GM12875 (cell line): ENCODE results near the gene ZMYM5.
"Not testable (repeated sequence)": the region's sequence is repeated elsewhere in the genome, so short reads cannot be mapped to it uniquely, and the experiment has no call there.

ENCODE experiments used
- H3K4me3 ChIP-seq: one replicate; pipeline ENCODE4 v1.5.1; 2011; ENCODE audit warnings: low read depth, low read length, control low read depth
- TF ChIP-seq, protein P1 (sequence below): IDR thresholded peaks from 2 replicates; pipeline ENCODE4 v1.5.1; 2011; ENCODE audit warnings: low read depth, mild to moderate bottlenecking, control low read depth, inconsistent platforms, low read length, moderate library complexity, borderline replicate concordance; ENCODE audit not compliant: insufficient read depth

ZMYM5 gene

DNA sequence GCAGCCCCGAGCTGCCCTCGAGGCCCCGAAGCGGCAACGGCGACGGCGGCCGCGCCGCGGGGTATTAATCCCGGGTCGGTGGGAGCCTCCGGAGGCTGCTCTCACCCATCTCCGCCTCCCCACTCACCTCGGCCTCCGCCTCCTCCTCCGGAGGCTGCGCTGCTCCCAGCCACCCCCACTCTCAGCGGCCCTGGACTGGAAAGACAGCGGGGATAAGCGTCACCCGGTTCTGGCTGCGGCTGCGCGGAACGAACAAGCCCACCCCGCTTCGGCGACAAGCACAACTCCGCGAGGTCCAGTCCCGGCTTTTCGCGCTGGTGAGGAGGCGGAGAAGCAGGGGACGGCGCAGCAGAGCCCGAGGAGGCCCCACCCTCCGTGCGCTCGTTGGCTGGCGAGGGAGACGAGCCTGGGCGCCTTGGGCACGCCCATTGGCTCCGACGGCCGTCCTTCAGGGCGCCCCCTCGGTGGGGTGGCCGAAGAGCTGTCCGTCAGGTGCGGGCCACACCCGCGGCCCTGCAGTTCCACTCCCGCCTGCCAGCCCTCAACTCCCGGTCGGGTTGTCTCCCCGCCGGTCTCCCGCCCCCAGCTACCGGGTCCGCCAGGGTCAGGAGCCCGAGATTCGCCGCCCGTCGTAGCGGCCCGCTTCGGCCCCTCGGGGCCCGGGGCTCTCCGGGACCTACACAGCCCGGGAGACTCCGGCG, at the start of gene ZMYM5:
Gene ZMYM5, minus strand, starts transcription at position 327 of the 701 bp plus-strand sequence. CDS start 11,469 bp downstream, outside the sequence.
- TF ChIP-seq, protein P1, sequence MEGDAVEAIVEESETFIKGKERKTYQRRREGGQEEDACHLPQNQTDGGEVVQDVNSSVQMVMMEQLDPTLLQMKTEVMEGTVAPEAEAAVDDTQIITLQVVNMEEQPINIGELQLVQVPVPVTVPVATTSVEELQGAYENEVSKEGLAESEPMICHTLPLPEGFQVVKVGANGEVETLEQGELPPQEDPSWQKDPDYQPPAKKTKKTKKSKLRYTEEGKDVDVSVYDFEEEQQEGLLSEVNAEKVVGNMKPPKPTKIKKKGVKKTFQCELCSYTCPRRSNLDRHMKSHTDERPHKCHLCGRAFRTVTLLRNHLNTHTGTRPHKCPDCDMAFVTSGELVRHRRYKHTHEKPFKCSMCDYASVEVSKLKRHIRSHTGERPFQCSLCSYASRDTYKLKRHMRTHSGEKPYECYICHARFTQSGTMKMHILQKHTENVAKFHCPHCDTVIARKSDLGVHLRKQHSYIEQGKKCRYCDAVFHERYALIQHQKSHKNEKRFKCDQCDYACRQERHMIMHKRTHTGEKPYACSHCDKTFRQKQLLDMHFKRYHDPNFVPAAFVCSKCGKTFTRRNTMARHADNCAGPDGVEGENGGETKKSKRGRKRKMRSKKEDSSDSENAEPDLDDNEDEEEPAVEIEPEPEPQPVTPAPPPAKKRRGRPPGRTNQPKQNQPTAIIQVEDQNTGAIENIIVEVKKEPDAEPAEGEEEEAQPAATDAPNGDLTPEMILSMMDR: no peak
- H3K4me3 ChIP-seq: peak within 1 kb of the TSS; percentile 87

DNA sequence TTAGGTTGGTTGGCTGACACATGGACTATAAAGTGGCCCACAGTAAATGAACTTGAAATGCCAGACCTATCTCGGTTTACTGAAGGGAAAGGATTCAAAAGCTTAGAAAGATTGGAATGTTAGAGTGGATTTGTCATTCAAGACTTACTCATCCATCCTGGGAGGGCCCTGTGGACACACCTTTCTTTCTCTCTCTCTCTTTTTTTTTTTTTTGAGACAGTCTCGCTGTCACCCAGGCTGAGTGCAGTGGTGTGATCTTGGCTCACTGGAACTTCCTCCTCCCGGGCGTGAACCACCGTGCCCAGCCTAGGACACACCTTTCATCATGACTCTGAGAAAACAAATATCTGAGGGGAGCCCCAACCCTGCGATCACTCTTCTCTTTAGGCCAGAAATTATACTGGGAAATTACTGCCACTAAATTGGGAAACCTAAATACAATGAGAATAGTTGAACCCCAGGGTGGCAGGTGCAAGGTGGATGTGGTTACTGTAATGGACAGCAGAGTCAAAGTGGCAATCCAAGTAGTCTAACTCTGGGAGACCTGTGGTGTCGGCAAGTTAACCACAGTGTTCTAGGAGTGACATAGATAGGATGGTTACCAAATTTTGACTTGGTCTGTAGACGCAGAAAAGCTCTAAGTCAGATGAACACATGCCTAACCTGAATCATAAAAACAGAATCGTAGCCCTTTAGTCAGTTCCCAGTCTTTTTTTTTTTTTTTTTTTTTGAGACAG, 47.1 kb upstream of the ZMYM5 start:
- H3K4me3 ChIP-seq: no peak overlapping the region
- TF ChIP-seq, protein P1: no peak

DNA sequence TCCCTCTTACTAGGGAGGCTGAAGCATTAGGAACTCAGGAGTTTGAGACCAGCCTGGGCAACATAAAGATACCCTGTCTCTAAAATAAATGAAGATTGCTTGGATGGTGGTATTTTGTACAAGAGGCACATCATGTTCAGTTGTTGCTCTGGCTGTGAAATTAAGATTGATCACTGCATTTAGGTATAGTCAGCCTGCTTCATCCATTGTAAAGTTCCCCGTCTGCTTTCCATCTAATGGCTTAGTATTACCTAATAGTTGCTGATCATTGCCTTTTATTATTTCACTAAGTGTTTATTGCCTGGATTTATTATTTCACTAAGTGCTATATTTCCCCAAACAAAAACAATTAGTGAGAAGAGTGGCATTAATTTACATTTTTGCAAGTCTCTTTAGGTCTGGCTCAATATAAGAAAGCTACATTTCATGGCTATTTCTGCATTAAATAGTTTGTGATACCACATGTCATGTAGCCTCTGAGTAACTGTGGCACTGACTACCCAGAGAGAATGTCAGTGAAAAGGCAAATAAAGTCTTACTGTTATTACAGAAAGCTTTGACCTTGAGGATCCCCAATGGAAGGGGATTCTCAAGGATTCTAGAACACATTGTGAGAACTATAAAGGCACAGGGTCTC, 45.0 kb upstream of the ZMYM5 start:
- TF ChIP-seq, protein P1: no peak
- no peak overlapping the region for H3K4me3 ChIP-seq

DNA sequence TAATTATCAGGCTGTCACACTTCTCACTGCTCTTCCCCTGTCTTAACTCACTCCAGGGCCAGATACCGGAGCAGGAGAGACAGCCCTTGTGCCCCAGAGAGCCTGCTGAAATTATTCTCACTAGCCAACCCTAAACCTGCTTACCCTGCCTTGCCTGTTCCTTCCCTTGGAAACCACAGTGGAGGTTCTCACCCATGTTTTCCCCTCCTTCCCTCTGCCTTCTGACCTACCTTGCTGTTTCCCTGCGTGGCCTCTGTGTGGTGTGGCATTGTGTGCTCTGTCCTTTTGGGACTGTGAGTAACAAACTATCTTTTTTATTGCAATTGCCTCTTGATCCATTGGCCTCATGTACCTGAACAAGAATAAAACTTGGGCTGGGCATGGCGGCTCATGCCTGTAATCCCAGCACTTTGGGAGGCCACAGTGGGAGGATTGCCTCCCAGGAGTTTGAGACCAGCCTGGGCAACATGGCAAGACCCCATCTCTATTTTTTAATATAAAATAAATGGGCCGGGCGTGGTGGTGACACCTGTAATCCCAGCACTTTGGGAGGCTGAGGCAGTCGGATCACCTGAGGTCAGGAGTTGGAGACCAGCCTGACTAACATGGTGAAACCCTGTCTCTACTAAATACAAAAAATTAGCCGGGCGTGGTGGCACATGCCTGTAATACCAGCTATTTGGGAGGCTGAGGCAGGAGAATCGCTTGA, 42.2 kb upstream of the ZMYM5 start:
- not testable (repeated sequence) for H3K4me3 ChIP-seq

DNA sequence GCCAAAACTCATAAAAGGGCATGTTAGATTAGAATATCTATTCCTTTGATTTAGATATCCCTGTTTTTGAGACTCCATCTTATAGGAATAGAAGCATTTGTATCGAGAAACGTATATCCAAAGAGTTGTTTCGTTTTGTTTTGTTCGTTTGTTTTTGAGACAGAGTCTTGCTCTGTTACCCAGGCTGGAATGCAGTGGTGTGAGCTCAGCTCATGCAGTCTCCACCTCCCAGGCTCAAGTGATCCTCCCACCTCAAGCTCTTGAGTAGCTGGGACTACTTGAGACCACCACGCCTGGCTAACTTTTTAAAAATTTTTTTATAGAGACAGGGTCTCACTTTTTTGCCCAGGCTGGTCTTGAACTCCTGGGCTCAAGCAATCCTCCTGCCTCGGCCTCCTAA, 26.6 kb upstream of the ZMYM5 start:
- no peak overlapping the region for H3K4me3 ChIP-seq
- TF ChIP-seq, protein P1: no peak

DNA sequence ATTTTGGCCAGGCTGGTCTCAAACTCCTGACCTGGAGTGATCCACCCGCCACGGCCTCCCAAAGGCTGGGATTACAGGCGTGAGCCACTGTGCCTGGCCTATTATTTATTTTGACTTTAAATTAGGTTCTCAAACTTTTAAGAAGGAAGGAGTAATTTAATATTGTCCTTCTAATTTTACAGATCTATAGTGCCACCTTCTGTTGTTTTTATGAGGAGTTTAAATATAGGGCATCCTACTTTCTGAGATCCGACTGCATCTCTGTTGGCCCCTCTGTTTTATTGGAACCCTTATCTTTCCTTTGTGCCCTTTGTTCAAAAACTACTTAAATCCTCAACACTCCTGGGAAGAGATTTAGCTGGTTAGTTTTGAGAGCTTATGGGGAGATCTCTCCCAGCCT, 25.4 kb upstream of the ZMYM5 start:
- TF ChIP-seq, protein P1: no peak
- H3K4me3 ChIP-seq: no peak overlapping the region

DNA sequence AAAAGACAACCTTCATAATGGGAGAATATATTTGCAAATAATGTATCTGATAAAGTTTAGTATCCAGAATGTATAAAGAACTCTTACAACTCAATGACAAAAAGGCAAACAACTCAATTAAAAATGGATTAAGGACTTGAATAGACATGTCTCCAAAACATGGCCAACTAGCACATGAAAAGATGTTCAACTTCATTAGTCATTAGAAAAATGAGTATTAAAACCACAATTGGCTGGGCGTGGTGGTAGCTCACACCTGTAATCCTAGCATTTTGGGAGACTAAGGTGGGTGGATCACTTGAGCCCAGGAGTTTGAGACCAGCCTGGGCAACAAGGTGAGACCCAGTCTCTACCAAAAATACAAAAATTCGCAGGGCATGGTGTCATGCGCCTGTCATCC, 18.8 kb upstream of the ZMYM5 start:
- H3K4me3 ChIP-seq: no peak overlapping the region
- TF ChIP-seq, protein P1: no peak
